H1 (cell line): ENCODE results near the gene ITGA11. TPM values are rescaled to one million over a fixed set of nuclear protein-coding genes. Genes with fewer than 3 reads are reported as not detected.
A peak's percentile ranks its signal among the peaks of the same experiment; 100 is the strongest.

Experiments used
- CTCF ChIA-PET: fragments of 300-600 bp; sonication (Branson Sonifier 250); formaldehyde crosslinking; loops from one replicate; lab custom pipeline; 2021; ENCODE audit not compliant: partially characterized antibody; lab: Charles Lee
- POLR2A ChIA-PET: fragments of 300-600 bp; sonication (Branson Sonifier 250); formaldehyde crosslinking; loops from one replicate; lab custom pipeline; 2021; ENCODE audit warnings: inconsistent platforms; ENCODE audit not compliant: partially characterized antibody; lab: Charles Lee
- DNase-seq, 2 experiments: peaks; one replicate each; pipeline versions ENCODE4 v3.0.0 to v3.0.0-alpha.2; 2010 to 2022; ENCODE audit warnings: low spot score in 2 of 2, low read depth in 1 of 2, mixed read lengths in 1 of 2
- FAIRE-seq: peaks from 2 replicates; lab custom pipeline; 2011; peaks lifted over from hg19 to GRCh38; lab: Jason Lieb, UNC
- H2AFZ ChIP-seq: 2 replicates; pipeline ENCODE4 v1.8.1; 2012; ENCODE audit warnings: low read length, inconsistent platforms
- H2AK5ac ChIP-seq: 2 replicates; pipeline ENCODE4 v1.6.1; 2013; ENCODE audit warnings: low read depth, low read length
- H2BK120ac ChIP-seq: replicated peaks from 2 replicates; pipeline ENCODE3; 2013; ENCODE audit warnings: low read depth, low read length, inconsistent platforms
- H2BK12ac ChIP-seq: 2 replicates; pipeline ENCODE4 v1.6.1; 2013; ENCODE audit warnings: low read depth, low read length
- H2BK15ac ChIP-seq: 2 replicates; pipeline ENCODE4 v1.6.1; 2013; ENCODE audit warnings: low read length
- H2BK20ac ChIP-seq: 2 replicates; pipeline ENCODE4 v1.6.1; 2013; ENCODE audit warnings: low read length
- H2BK5ac ChIP-seq: 2 replicates; pipeline ENCODE4 v1.6.1; 2013; ENCODE audit warnings: low read depth, low read length
- H3K14ac ChIP-seq: 2 replicates; pipeline ENCODE4 v1.6.1; 2013; ENCODE audit warnings: inconsistent platforms; ENCODE audit not compliant: insufficient read length
- H3K18ac ChIP-seq: 2 replicates; pipeline ENCODE4 v1.6.1; 2013; ENCODE audit warnings: low read length; ENCODE audit errors: extremely low read depth
- H3K23ac ChIP-seq: 2 replicates; pipeline ENCODE4 v1.6.1; 2013; ENCODE audit warnings: inconsistent platforms; ENCODE audit not compliant: insufficient read length
- H3K23me2 ChIP-seq: 2 replicates; pipeline ENCODE4 v1.6.1; 2013; ENCODE audit warnings: low read depth, low read length
- H3K27ac ChIP-seq: 2 replicates; pipeline ENCODE4 v1.6.1; 2011; ENCODE audit warnings: low read depth, low read length, inconsistent platforms
- H3K27me3 ChIP-seq, 4 experiments: replicated peaks in 1 of 4; 1 replicate in 1 of 4; 2 replicates in 3 of 4; pipeline versions ENCODE4 v1.6.1 to v1.8.1; 2011 to 2013; ENCODE audit warnings: low read length in 3 of 4, mild to moderate bottlenecking in 3 of 4, inconsistent platforms in 2 of 4, mixed read lengths in 2 of 4, moderate library complexity in 1 of 4; ENCODE audit not compliant: control insufficient read depth in 3 of 4, insufficient read depth in 3 of 4; ENCODE audit errors: extremely low read depth in 1 of 4
- H3K36me3 ChIP-seq, 4 experiments: 2 replicates each; pipeline versions ENCODE4 v1.6.1 to v1.8.1; 2011 to 2013; ENCODE audit warnings: mild to moderate bottlenecking in 4 of 4, low read length in 3 of 4, moderate library complexity in 2 of 4, control low read depth in 1 of 4, inconsistent platforms in 1 of 4; ENCODE audit not compliant: insufficient read depth in 4 of 4, control insufficient read depth in 2 of 4
- H3K4ac ChIP-seq: replicated peaks from 2 replicates; pipeline ENCODE3; 2013; ENCODE audit warnings: low read length, low read depth, mixed read lengths, inconsistent platforms; ENCODE audit not compliant: insufficient read length
- H3K4me1 ChIP-seq, 4 experiments: replicated peaks in 1 of 4; 1 replicate in 1 of 4; 2 replicates in 3 of 4; pipeline versions ENCODE4 v1.6.1 to v1.8.1; 2011 to 2013; ENCODE audit warnings: low read length in 3 of 4, inconsistent platforms in 2 of 4, mixed read lengths in 1 of 4; ENCODE audit not compliant: insufficient read depth in 4 of 4, control insufficient read depth in 3 of 4
- H3K4me2 ChIP-seq, 2 experiments: 2 replicates each; pipeline versions ENCODE4 v1.6.1 to v1.8.1; 2011 to 2013; ENCODE audit warnings: low read depth in 2 of 2, low read length in 2 of 2, control low read depth in 1 of 2, inconsistent platforms in 1 of 2, mild to moderate bottlenecking in 1 of 2; ENCODE audit not compliant: insufficient read depth in 1 of 2
- H3K4me3 ChIP-seq, 4 experiments: fragments of 200-600, 300-600 bp in 1 of 4; sonication (generic), shearing (Covaris generic), sonication (Bioruptor Twin) in 1 of 4; 2 replicates each; pipeline versions ENCODE4 v1.5.1 to v1.8.1; 2011 to 2016; ENCODE audit warnings: low read length in 4 of 4, low read depth in 3 of 4, control low read depth in 2 of 4, inconsistent platforms in 2 of 4, mild to moderate bottlenecking in 2 of 4, mixed read lengths in 1 of 4, moderate library complexity in 1 of 4; ENCODE audit not compliant: insufficient read depth in 2 of 4; ENCODE audit errors: extremely low read depth in 1 of 4
- H3K56ac ChIP-seq: replicated peaks from 2 replicates; pipeline ENCODE3; 2013; ENCODE audit warnings: low read depth, mild to moderate bottlenecking, mixed read lengths, low read length, inconsistent platforms; ENCODE audit not compliant: insufficient read length
- H3K79me1 ChIP-seq: 2 replicates; pipeline ENCODE4 v1.6.1; 2013; ENCODE audit warnings: low read depth, low read length, control low read depth
- H3K79me2 ChIP-seq, 2 experiments: 2 replicates each; pipeline versions ENCODE4 v1.6.1 to v1.8.1; 2012 to 2013; ENCODE audit warnings: low read length in 2 of 2, mild to moderate bottlenecking in 2 of 2, inconsistent platforms in 1 of 2; ENCODE audit not compliant: insufficient read depth in 2 of 2, control insufficient read depth in 1 of 2
- H3K9ac ChIP-seq, 4 experiments: replicated peaks in 1 of 4; 1 replicate in 1 of 4; 2 replicates in 3 of 4; pipeline versions ENCODE4 v1.6.1 to v1.8.1; 2011 to 2013; ENCODE audit warnings: low read depth in 3 of 4, low read length in 3 of 4, control low read depth in 2 of 4, mild to moderate bottlenecking in 2 of 4, moderate library complexity in 2 of 4, inconsistent platforms in 1 of 4; ENCODE audit errors: extremely low read depth in 1 of 4
- H3K9me3 ChIP-seq, 2 experiments: 2 replicates each; pipeline versions ENCODE4 v1.6.1 to v1.8.1; 2012 to 2013; ENCODE audit warnings: mild to moderate bottlenecking in 2 of 2, moderate library complexity in 2 of 2, control low read depth in 1 of 2, inconsistent platforms in 1 of 2, low read depth in 1 of 2, low read length in 1 of 2, mixed read lengths in 1 of 2; ENCODE audit not compliant: insufficient read depth in 2 of 2
- H4K20me1 ChIP-seq, 2 experiments: replicated peaks in 1 of 2; 2 replicates each; pipeline versions ENCODE3 to v1.8.1; 2011 to 2013; ENCODE audit warnings: inconsistent platforms in 2 of 2, low read length in 2 of 2, mild to moderate bottlenecking in 1 of 2; ENCODE audit not compliant: insufficient read depth in 2 of 2, control insufficient read depth in 1 of 2
- H4K5ac ChIP-seq: 2 replicates; pipeline ENCODE4 v1.6.1; 2013; ENCODE audit warnings: low read length, low read depth, mixed read lengths, inconsistent platforms; ENCODE audit not compliant: insufficient read length
- H4K8ac ChIP-seq: 2 replicates; pipeline ENCODE4 v1.8.0; 2013; ENCODE audit warnings: mild to moderate bottlenecking, moderate library complexity, low read length, inconsistent platforms; ENCODE audit not compliant: insufficient read depth; ENCODE audit errors: extremely low read depth
- H4K91ac ChIP-seq: replicated peaks from 2 replicates; pipeline ENCODE3; 2013; ENCODE audit warnings: low read length, mixed read lengths, inconsistent platforms; ENCODE audit not compliant: insufficient read length
- CBX8 ChIP-seq: fragments of 300-800, 300-1000 bp; sonication (generic); IDR thresholded peaks from 2 replicates; pipeline ENCODE4 v1.7.1; 2016; ENCODE audit warnings: low read depth, low read length, borderline replicate concordance
- CEBPB ChIP-seq: IDR thresholded peaks from 2 replicates; pipeline ENCODE4 v1.6.1; 2012; ENCODE audit warnings: low read depth, low read length
- CHD2 ChIP-seq: IDR thresholded peaks from 2 replicates; pipeline ENCODE4 v1.6.1; 2012; ENCODE audit warnings: low read length, improper control_type of control experiment
- CTBP2 ChIP-seq: IDR thresholded peaks from 2 replicates; pipeline ENCODE4 v1.7.0; 2011; ENCODE audit warnings: borderline replicate concordance, mild to moderate bottlenecking, moderate library complexity, mixed read lengths, low read length; ENCODE audit not compliant: insufficient read depth, insufficient read length
- KDM5A ChIP-seq: fragments of 200-600 bp; IDR thresholded peaks from 2 replicates; pipeline ENCODE4 v1.7.1; 2012; ENCODE audit warnings: mild to moderate bottlenecking, low read length, inconsistent platforms, mixed read lengths
- POLR2AphosphoS5 ChIP-seq: IDR thresholded peaks from 2 replicates; pipeline ENCODE4 v1.6.1; 2011; ENCODE audit warnings: low read depth, low read length
- POU5F1 ChIP-seq: IDR thresholded peaks from 2 replicates; pipeline ENCODE4 v1.6.1; 2011; ENCODE audit warnings: low read depth, mild to moderate bottlenecking, low read length, moderate library complexity
- SP2 ChIP-seq: IDR thresholded peaks from 2 replicates; pipeline ENCODE4 v1.6.1; 2012; ENCODE audit warnings: mild to moderate bottlenecking, low read length, inconsistent platforms
- SP4 ChIP-seq: IDR thresholded peaks from 2 replicates; pipeline ENCODE4 v1.6.1; 2012; ENCODE audit warnings: low read length, inconsistent platforms
- USF2 ChIP-seq: IDR thresholded peaks from 2 replicates; pipeline ENCODE4 v1.6.1; 2011; ENCODE audit warnings: low read length, improper control_type of control experiment
- YY1 ChIP-seq: IDR thresholded peaks from 2 replicates; pipeline ENCODE4 v1.6.1; 2011; ENCODE audit warnings: low read depth, mild to moderate bottlenecking, low read length
- ZNF274 ChIP-seq: IDR thresholded peaks from 2 replicates; pipeline ENCODE4 v1.7.0; 2012; ENCODE audit warnings: low read length, borderline replicate concordance; ENCODE audit errors: extremely low read depth
- WGBS, 2 experiments: shearing (Covaris generic) in 1 of 2; methylation state at CpG; one replicate each; pipeline versions ENCODE4 v1.1.6 to v1.1.7; 2013 to 2015; ENCODE audit warnings: low lambda C conversion rate in 2 of 2, mixed read lengths in 2 of 2, inconsistent platforms in 1 of 2, low coverage in 1 of 2, missing lambda C conversion rate in 1 of 2; ENCODE audit not compliant: insufficient replicate concordance in 2 of 2, insufficient coverage in 1 of 2, insufficient read length in 1 of 2; ENCODE audit errors: extremely low coverage in 1 of 2, missing lambda C conversion rate in 1 of 2; 5-methylcytosine and 5-hydroxymethylcytosine counted together
- polyA plus RNA-seq, 7 experiments: library from polyadenylated mRNA; depleted of rRNA in 3 of 7; stranded (reverse) in 5 of 7; unstranded in 2 of 7; fragments of >200 nt in 5 of 7; fragments of 200-250 nt in 2 of 7; gene quantifications; 1 replicate in 5 of 7; 2 replicates in 1 of 7; 4 replicates in 1 of 7; pipeline versions ENCODE4 v1.2.1 to v1.2.3, GENCODE V29; 2011 to 2013; ENCODE audit warnings: missing spikeins in 2 of 7, mixed read lengths in 2 of 7
- total RNA-seq: library from RNA; stranded (reverse); fragmentation: NEBNext Ultra II Directional; extraction: Animal tissue kit (Norgen Biotek cat#: 25700); gene quantifications from 2 replicates; pipeline ENCODE4 v1.2.1, GENCODE V29; 2021

ITGA11 gene
- total and polyA plus RNA-seq, 2 of the 8 experiments (the other 6 are each of a cell fraction or from before 2014, with no cell fraction given), result 0.05 to 0.06 TPM

- no peak for FAIRE-seq
- TF ChIP-seq CEBPB (no peak), USF2 (no peak), KDM5A (no peak), CTBP2 (no peak), CBX8 (no peak), POU5F1 (no peak), POLR2AphosphoS5 (no peak), CHD2 (no peak), SP4 (no peak), SP2 (no peak), ZNF274 (no peak), YY1 (no peak)
Observed at GRCh38 chr15:68310804-68311463, 121.0 kb downstream of the ITGA11 start.

More at GRCh38 chr15:68310804-68311463, 121.0 kb downstream of the ITGA11 start:
- 0 out of 2 replicates have a peak overlapping the region, but pooled peaks have one; percentile 67 for H2AFZ ChIP-seq
- 0 out of 2 replicates have a peak overlapping the region, but pooled peaks have one; percentile 2 for H2BK5ac ChIP-seq
- no peak overlapping the region for H3K4ac ChIP-seq
- WGBS, 2 experiments, result 90% methylated on average over 22 of the region's 22 CpGs; no CpG with 5 or more reads in 1 of the 2 experiments
- no peak overlapping the region for H2BK20ac ChIP-seq
- no peak overlapping the region for H2AK5ac ChIP-seq
- H3K36me3 ChIP-seq, result no peaks in the 10 kb centered on the region
- H2BK15ac ChIP-seq, result peak overlapping the region; percentile 89; the same call in 1 of the 2 replicates
- no peaks in the 10 kb centered on the region for H3K27me3 ChIP-seq
- 0 out of 2 replicates have a peak overlapping the region, but pooled peaks have one; percentile 50 for H2BK12ac ChIP-seq
- H3K56ac ChIP-seq, result no peak overlapping the region
- no peak overlapping the region for H3K14ac ChIP-seq
- peak in 1 of 2 experiments; percentile 49 for DNase-seq
- no peaks in the 10 kb centered on the region for H3K9me3 ChIP-seq
- no peaks in the 10 kb centered on the region for H3K23me2 ChIP-seq
- no peaks in the 10 kb centered on the region for H4K20me1 ChIP-seq
- 0 out of 2 replicates have a peak overlapping the region, but pooled peaks have one; percentile 14 for H3K18ac ChIP-seq
- no peak overlapping the region for H3K9ac ChIP-seq
- H4K91ac ChIP-seq, result no peak overlapping the region
- ChIA-PET CTCF (interaction anchor here (0.6 to 9.0 kb wide), 14 partner anchors 12 to 566 kb away, joined by 3 to 199 read pairs (median 4); no protein-coding TSS in a partner anchor), POLR2A (interaction anchor here (0.8 to 2.6 kb wide), 4 partner anchors 26 to 54 kb away, joined by 3 to 7 read pairs (median 4); partner anchors contain the start of gene FEM1B)
- H3K79me2 ChIP-seq, result no peaks in the 10 kb centered on the region
- no peak overlapping the region for H3K23ac ChIP-seq
- H3K79me1 ChIP-seq, result no peaks in the 10 kb centered on the region
- no peak overlapping the region for H4K5ac ChIP-seq
- H3K4me1 ChIP-seq, result peaks cover 0 to 19% (median 12%) of the 10 kb centered on the region in 4 experiments; a peak in 6 of 7 replicates
- no peak overlapping the region for H4K8ac ChIP-seq
- H3K4me2 ChIP-seq, result no peak overlapping the region
- H2BK120ac ChIP-seq, result no peak overlapping the region
- H3K27ac ChIP-seq, result no peak overlapping the region
- no peak overlapping the region for H3K4me3 ChIP-seq
